GM23338 (cell line): ENCODE data around the gene FAM20C. TPM values are rescaled to one million over a fixed set of nuclear protein-coding genes. Genes with fewer than 3 reads are reported as not detected.

ENCODE experiments used
- ATAC-seq: fragments of 200-7000 bp; cut with Tn5 transposase; 3 replicates; pipeline ENCODE4 v1.9.1; 2020
- DNase-seq: peaks from one replicate; pipeline ENCODE4 v3.0.0-alpha.2; 2015; ENCODE audit warnings: low spot score
- H2AFZ ChIP-seq: fragments of 200-600 bp; sonication (generic); 2 replicates; pipeline ENCODE4 v1.8.0; 2016; ENCODE audit warnings: antibody characterized with exemption, mild to moderate bottlenecking, moderate library complexity
- H3F3A ChIP-seq: fragments of 200-600 bp; sonication (generic); replicated peaks from 2 replicates; pipeline ENCODE4 v1.8.0; 2017; ENCODE audit warnings: antibody characterized with exemption, mixed run types, low read depth
- H3K27ac ChIP-seq: fragments of 200-600 bp; sonication (generic); 2 replicates; pipeline ENCODE4 v1.6.1; 2016; ENCODE audit warnings: low read depth
- H3K27me3 ChIP-seq: fragments of 200-600 bp; sonication (generic); 2 replicates; pipeline ENCODE4 v1.8.0; 2016; ENCODE audit warnings: mild to moderate bottlenecking, mixed run types, moderate library complexity; ENCODE audit not compliant: insufficient read depth
- H3K36me3 ChIP-seq: fragments of 200-600 bp; sonication (generic); 2 replicates; pipeline ENCODE4 v1.8.0; 2016; ENCODE audit warnings: mild to moderate bottlenecking; ENCODE audit not compliant: insufficient read depth
- H3K4me1 ChIP-seq: fragments of 200-600 bp; sonication (generic); 2 replicates; pipeline ENCODE4 v1.8.0; 2016; ENCODE audit warnings: mild to moderate bottlenecking, moderate library complexity; ENCODE audit not compliant: insufficient read depth
- H3K4me2 ChIP-seq: fragments of 200-600 bp; sonication (generic); 2 replicates; pipeline ENCODE4 v1.7.1; 2017; ENCODE audit warnings: mixed run types
- H3K4me3 ChIP-seq: fragments of 200-600 bp; sonication (generic); 2 replicates; pipeline ENCODE4 v1.6.1; 2016; ENCODE audit warnings: mixed run types
- H3K79me2 ChIP-seq: fragments of 200-600 bp; sonication (generic); replicated peaks from 2 replicates; pipeline ENCODE4 v1.8.0; 2017; ENCODE audit warnings: mild to moderate bottlenecking; ENCODE audit not compliant: insufficient read depth
- H3K9me2 ChIP-seq: fragments of 200-600 bp; sonication (generic); 2 replicates; pipeline ENCODE4 v1.8.0; 2017; ENCODE audit not compliant: insufficient read depth
- H4K20me1 ChIP-seq: fragments of 200-600 bp; sonication (generic); replicated peaks from 2 replicates; pipeline ENCODE4 v1.8.0; 2017; ENCODE audit warnings: mild to moderate bottlenecking; ENCODE audit not compliant: insufficient read depth
- H3K27ac Mint-ChIP-seq: 2 replicates; pipeline ENCODE4 v1.8.0; 2020; ENCODE audit warnings: inconsistent platforms, mild to moderate bottlenecking, moderate library complexity, mixed read lengths
- H3K27me3 Mint-ChIP-seq: 3 replicates; pipeline ENCODE4 v1.8.0; 2022; ENCODE audit warnings: low read depth, mild to moderate bottlenecking, moderate library complexity, mixed read lengths, inconsistent platforms; ENCODE audit not compliant: insufficient read depth, poor library complexity
- H3K36me3 Mint-ChIP-seq: 3 replicates; pipeline ENCODE4 v1.8.0; 2021; ENCODE audit warnings: low read depth, mild to moderate bottlenecking, inconsistent platforms, moderate library complexity, mixed read lengths
- H3K4me1 Mint-ChIP-seq: 3 replicates; pipeline ENCODE4 v1.8.0; 2020; ENCODE audit warnings: mild to moderate bottlenecking, inconsistent platforms, mixed read lengths
- H3K4me3 Mint-ChIP-seq: 3 replicates; pipeline ENCODE4 v1.8.0; 2021; ENCODE audit warnings: moderate library complexity, mild to moderate bottlenecking, inconsistent platforms, mixed read lengths
- H3K9me3 Mint-ChIP-seq: 3 replicates; pipeline ENCODE4 v1.8.0; 2020; ENCODE audit warnings: moderate library complexity, mild to moderate bottlenecking, inconsistent platforms, mixed read lengths
- CREB1 ChIP-seq: fragments of 250-450 bp; sonication (Bioruptor Pico); IDR thresholded peaks from 2 replicates; pipeline ENCODE4 v1.5.0; 2020; ENCODE audit warnings: low read depth, mild to moderate bottlenecking, moderate library complexity
- ETS1 ChIP-seq: IDR thresholded peaks from 2 replicates; pipeline ENCODE4 v1.6.1; 2016; ENCODE audit warnings: antibody characterized with exemption
- EZH2 ChIP-seq: fragments of 200-600 bp; sonication (generic); IDR thresholded peaks from one replicate; pipeline ENCODE4 v1.8.0; 2017; ENCODE audit warnings: antibody characterized with exemption, mild to moderate bottlenecking, low read depth; ENCODE audit not compliant: unreplicated experiment
- EZH2phosphoT487 ChIP-seq: fragments of 200-600 bp; sonication (generic); IDR thresholded peaks from one replicate; pipeline ENCODE4 v1.8.1; 2018; ENCODE audit warnings: antibody characterized with exemption; ENCODE audit not compliant: unreplicated experiment
- JUNB ChIP-seq: IDR thresholded peaks from one replicate; pipeline ENCODE4 v1.6.1; 2016; ENCODE audit warnings: antibody characterized with exemption; ENCODE audit not compliant: unreplicated experiment
- NANOG ChIP-seq: IDR thresholded peaks from 2 replicates; pipeline ENCODE4 v1.6.1; 2016; ENCODE audit warnings: antibody characterized with exemption, borderline replicate concordance
- POLR2AphosphoS5 ChIP-seq: IDR thresholded peaks from 2 replicates; pipeline ENCODE4 v1.6.1; 2016; ENCODE audit warnings: antibody characterized with exemption, low read depth
- REST ChIP-seq: IDR thresholded peaks from one replicate; pipeline ENCODE4 v1.6.1; 2018; ENCODE audit warnings: antibody characterized with exemption; ENCODE audit not compliant: unreplicated experiment
- STAT1 ChIP-seq: IDR thresholded peaks from one replicate; pipeline ENCODE4 v1.6.1; 2016; ENCODE audit warnings: antibody characterized with exemption; ENCODE audit not compliant: unreplicated experiment
- ZNF331 ChIP-seq: fragments of 250-450 bp; sonication (Bioruptor Pico); IDR thresholded peaks from 2 replicates; pipeline ENCODE4 v1.5.0; 2020; ENCODE audit warnings: low read depth, mild to moderate bottlenecking, moderate library complexity
- polyA plus RNA-seq: library from polyadenylated mRNA; unstranded; fragments of >200 nt; fragmentation: Nextera tagmentation; extraction: Ambion mirVana; gene quantifications from 2 replicates; pipeline ENCODE4 v1.2.1, GENCODE V29; 2016
- total RNA-seq: library from RNA; depleted of rRNA; stranded (reverse); fragments of >200 nt; shearing (Covaris generic); gene quantifications from 2 replicates; pipeline ENCODE4 v1.2.3, GENCODE V29; 2014
- TF ChIP-seq, protein P1 (sequence below): fragments of 250-450 bp; sonication (Bioruptor Pico); IDR thresholded peaks from 2 replicates; pipeline ENCODE4 v1.5.0; 2020; ENCODE audit warnings: mild to moderate bottlenecking, moderate library complexity

Gene FAM20C
- total and polyA plus RNA-seq, 2 experiments from 2014 or later = 7.6 to 24.8 TPM

- Histone ChIP-seq H2AFZ (no peak overlapping the region), H3K27ac (no peak overlapping the region), H3K79me2 (no peaks in the 10 kb centered on the region), H3K9me2 (no peaks in the 10 kb centered on the region), H3K4me3 (no peak overlapping the region), H3K27me3 (no peaks in the 10 kb centered on the region), H3K4me2 (no peak overlapping the region), H3K36me3 (no peaks in the 10 kb centered on the region), H3F3A (no peaks in the 10 kb centered on the region), H4K20me1 (no peaks in the 10 kb centered on the region), H3K4me1 (no peaks in the 10 kb centered on the region)
- H3K27ac Mint-ChIP-seq = no peak overlapping the region
- peaks cover 8% of the 10 kb centered on the region for H3K4me1 Mint-ChIP-seq
- H3K36me3 Mint-ChIP-seq = no peaks in the 10 kb centered on the region; the same call in 2 of the 3 replicates
- no peaks in the 10 kb centered on the region; the same call in 2 of the 3 replicates for H3K9me3 Mint-ChIP-seq
- TF ChIP-seq JUNB (no peak), ZNF331 (CRISPR knock-in tag) (no peak), REST (no peak), STAT1 (no peak), EZH2 (no peak), POLR2AphosphoS5 (no peak), ETS1 (no peak), NANOG (no peak), EZH2phosphoT487 (no peak), CREB1 (CRISPR knock-in tag) (no peak)
- TF ChIP-seq, protein P1, sequence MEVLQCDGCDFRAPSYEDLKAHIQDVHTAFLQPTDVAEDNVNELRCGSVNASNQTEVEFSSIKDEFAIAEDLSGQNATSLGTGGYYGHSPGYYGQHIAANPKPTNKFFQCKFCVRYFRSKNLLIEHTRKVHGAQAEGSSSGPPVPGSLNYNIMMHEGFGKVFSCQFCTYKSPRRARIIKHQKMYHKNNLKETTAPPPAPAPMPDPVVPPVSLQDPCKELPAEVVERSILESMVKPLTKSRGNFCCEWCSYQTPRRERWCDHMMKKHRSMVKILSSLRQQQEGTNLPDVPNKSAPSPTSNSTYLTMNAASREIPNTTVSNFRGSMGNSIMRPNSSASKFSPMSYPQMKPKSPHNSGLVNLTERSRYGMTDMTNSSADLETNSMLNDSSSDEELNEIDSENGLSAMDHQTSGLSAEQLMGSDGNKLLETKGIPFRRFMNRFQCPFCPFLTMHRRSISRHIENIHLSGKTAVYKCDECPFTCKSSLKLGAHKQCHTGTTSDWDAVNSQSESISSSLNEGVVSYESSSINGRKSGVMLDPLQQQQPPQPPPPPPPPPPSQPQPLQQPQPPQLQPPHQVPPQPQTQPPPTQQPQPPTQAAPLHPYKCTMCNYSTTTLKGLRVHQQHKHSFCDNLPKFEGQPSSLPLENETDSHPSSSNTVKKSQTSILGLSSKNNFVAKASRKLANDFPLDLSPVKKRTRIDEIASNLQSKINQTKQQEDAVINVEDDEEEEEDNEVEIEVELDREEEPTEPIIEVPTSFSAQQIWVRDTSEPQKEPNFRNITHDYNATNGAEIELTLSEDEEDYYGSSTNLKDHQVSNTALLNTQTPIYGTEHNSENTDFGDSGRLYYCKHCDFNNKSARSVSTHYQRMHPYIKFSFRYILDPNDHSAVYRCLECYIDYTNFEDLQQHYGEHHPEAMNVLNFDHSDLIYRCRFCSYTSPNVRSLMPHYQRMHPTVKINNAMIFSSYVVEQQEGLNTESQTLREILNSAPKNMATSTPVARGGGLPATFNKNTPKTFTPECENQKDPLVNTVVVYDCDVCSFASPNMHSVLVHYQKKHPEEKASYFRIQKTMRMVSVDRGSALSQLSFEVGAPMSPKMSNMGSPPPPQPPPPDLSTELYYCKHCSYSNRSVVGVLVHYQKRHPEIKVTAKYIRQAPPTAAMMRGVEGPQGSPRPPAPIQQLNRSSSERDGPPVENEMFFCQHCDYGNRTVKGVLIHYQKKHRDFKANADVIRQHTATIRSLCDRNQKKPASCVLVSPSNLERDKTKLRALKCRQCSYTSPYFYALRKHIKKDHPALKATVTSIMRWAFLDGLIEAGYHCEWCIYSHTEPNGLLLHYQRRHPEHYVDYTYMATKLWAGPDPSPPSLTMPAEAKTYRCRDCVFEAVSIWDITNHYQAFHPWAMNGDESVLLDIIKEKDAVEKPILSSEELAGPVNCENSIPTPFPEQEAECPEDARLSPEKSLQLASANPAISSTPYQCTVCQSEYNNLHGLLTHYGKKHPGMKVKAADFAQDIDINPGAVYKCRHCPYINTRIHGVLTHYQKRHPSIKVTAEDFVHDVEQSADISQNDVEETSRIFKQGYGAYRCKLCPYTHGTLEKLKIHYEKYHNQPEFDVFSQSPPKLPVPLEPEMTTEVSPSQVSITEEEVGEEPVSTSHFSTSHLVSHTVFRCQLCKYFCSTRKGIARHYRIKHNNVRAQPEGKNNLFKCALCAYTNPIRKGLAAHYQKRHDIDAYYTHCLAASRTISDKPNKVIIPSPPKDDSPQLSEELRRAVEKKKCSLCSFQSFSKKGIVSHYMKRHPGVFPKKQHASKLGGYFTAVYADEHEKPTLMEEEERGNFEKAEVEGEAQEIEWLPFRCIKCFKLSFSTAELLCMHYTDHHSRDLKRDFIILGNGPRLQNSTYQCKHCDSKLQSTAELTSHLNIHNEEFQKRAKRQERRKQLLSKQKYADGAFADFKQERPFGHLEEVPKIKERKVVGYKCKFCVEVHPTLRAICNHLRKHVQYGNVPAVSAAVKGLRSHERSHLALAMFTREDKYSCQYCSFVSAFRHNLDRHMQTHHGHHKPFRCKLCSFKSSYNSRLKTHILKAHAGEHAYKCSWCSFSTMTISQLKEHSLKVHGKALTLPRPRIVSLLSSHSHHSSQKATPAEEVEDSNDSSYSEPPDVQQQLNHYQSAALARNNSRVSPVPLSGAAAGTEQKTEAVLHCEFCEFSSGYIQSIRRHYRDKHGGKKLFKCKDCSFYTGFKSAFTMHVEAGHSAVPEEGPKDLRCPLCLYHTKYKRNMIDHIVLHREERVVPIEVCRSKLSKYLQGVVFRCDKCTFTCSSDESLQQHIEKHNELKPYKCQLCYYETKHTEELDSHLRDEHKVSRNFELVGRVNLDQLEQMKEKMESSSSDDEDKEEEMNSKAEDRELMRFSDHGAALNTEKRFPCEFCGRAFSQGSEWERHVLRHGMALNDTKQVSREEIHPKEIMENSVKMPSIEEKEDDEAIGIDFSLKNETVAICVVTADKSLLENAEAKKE (CRISPR knock-in tag) = no peak
- H3K27me3 Mint-ChIP-seq = peaks cover 10% of the 10 kb centered on the region
- DNase-seq = no peak
- H3K4me3 Mint-ChIP-seq = no peak overlapping the region
- no peak for ATAC-seq
These were observed 21.6 kb upstream of the FAM20C start for GRCh38 chr7:170551-171363.
